ENCODE measurements around the gene WDR31. TPM values are rescaled to one million over a fixed set of nuclear protein-coding genes. Genes with fewer than 3 reads are reported as not detected.

WDR31 gene
- total and polyA plus RNA-seq, 4 donors: 1.8 to 7.0 (median 4.0) TPM

DNA sequence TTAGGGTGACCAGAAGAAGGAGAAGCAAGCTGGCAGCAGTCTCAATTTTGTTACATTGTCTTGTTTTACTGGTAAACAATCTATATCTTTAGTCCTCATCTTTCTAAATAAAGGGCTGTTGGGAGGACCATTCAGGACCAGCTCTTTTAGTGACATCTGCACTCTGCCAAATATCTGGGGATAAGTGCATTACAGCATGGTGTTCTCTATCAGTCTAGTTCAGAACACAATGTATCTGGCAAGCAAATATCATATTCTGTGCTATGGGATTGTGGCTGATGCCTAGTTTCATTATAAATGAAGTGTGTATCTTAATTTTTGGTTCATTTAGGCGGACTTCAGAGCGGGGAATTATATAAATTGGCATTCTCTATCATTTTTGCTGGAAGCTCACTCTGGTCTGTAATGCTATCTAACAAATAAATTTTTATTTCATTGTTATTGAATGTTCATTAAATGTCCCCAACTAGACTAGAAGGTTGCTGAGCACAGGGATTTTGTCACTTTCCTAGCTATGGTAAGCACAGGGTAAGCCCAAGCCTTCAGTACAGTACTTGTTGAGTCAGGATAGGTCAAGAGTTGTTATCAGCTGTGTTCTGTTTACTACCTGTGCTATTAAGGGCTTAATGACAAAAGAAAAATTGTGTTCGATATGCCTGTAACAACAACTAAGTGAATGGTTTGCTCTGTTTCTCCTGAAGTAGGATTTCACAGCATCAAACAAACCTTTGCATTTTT is 11.9 kb downstream of the WDR31 start:
- DNase-seq (no peak), ATAC-seq (ENCODE audit: insufficient read depth, low FRiP score) (no peak)
- Histone ChIP-seq H3K36me3 (ENCODE audit: control insufficient read depth in 4 of 4, insufficient read depth in 4 of 4, low read length in 4 of 4) (peaks cover 0 to 11% (median 0%) of the 10 kb centered on the region in 4 donors), H3K9me3 (ENCODE audit: control insufficient read depth in 4 of 4, insufficient read depth in 3 of 4, low read length in 3 of 4) (no peaks in the 10 kb centered on the region), H3K27me3 (ENCODE audit: control insufficient read depth in 3 of 3, insufficient read depth in 3 of 3, low read length in 2 of 3) (no peaks in the 10 kb centered on the region), H3K4me3 (no peak overlapping the region), H3K4me1 (ENCODE audit: control insufficient read depth in 5 of 5, insufficient read depth in 5 of 5, low read length in 5 of 5) (peaks cover 0 to 7% (median 0%) of the 10 kb centered on the region in 5 donors), H3K9ac (ENCODE audit: insufficient read depth in 1 of 2, low read length in 2 of 2) (no peak overlapping the region), H3K27ac (ENCODE audit: low read depth in 1 of 2, low read length in 1 of 2) (no peak overlapping the region)
- WGBS, 2 donors: 94 to 97% methylated on average over 3 of the region's 3 CpGs
- TF ChIP-seq, protein P1, sequence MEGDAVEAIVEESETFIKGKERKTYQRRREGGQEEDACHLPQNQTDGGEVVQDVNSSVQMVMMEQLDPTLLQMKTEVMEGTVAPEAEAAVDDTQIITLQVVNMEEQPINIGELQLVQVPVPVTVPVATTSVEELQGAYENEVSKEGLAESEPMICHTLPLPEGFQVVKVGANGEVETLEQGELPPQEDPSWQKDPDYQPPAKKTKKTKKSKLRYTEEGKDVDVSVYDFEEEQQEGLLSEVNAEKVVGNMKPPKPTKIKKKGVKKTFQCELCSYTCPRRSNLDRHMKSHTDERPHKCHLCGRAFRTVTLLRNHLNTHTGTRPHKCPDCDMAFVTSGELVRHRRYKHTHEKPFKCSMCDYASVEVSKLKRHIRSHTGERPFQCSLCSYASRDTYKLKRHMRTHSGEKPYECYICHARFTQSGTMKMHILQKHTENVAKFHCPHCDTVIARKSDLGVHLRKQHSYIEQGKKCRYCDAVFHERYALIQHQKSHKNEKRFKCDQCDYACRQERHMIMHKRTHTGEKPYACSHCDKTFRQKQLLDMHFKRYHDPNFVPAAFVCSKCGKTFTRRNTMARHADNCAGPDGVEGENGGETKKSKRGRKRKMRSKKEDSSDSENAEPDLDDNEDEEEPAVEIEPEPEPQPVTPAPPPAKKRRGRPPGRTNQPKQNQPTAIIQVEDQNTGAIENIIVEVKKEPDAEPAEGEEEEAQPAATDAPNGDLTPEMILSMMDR (IDR thresholded peaks at IDR 0.05; ENCODE audit: control extremely low read depth, extremely low read depth): no peak

DNA sequence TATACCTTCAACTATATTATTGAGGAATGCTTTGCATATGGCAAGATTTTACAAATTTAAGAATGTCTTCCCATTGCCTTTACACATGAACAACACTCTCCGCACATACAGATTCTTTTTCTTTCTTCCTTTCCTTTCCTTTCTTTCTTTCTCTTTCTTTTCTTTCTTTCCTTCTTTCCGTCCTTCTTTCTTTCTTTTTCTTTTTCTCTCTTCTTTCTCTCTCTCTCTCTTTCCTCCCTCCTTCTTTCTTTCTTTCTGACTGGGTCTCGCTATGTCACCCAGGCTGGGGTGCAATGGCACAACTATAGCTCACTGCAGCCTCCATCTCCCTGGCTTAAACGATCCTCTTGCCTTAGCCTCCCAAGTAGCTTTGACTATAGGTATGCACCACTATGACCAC is 13.8 kb downstream of the WDR31 start:
- H3K9me3 ChIP-seq (ENCODE audit: control insufficient read depth in 4 of 4, insufficient read depth in 3 of 4, low read length in 3 of 4): no peaks in the 10 kb centered on the region
- DNase-seq (no peak), ATAC-seq (ENCODE audit: insufficient read depth, low FRiP score) (no peak)
- H3K4me1 ChIP-seq (ENCODE audit: control insufficient read depth in 5 of 5, insufficient read depth in 5 of 5, low read length in 5 of 5): peaks cover 0 to 7% (median 0%) of the 10 kb centered on the region in 5 donors
- H3K27ac ChIP-seq (ENCODE audit: low read depth in 1 of 2, low read length in 1 of 2): no peak overlapping the region
- H3K4me3 ChIP-seq: no peak overlapping the region
- 96 to 99% methylated on average over 4 of the region's 4 CpGs for WGBS, 2 donors
- no peaks in the 10 kb centered on the region for H3K27me3 ChIP-seq (ENCODE audit: control insufficient read depth in 3 of 3, insufficient read depth in 3 of 3, low read length in 2 of 3)
- no peak overlapping the region for H3K9ac ChIP-seq (ENCODE audit: insufficient read depth in 1 of 2, low read length in 2 of 2)
- peaks cover 0 to 9% (median under 1%) of the 10 kb centered on the region in 4 donors for H3K36me3 ChIP-seq (ENCODE audit: control insufficient read depth in 4 of 4, insufficient read depth in 4 of 4, low read length in 4 of 4)
- TF ChIP-seq, protein P1 (IDR thresholded peaks at IDR 0.05; ENCODE audit: control extremely low read depth, extremely low read depth): no peak

DNA sequence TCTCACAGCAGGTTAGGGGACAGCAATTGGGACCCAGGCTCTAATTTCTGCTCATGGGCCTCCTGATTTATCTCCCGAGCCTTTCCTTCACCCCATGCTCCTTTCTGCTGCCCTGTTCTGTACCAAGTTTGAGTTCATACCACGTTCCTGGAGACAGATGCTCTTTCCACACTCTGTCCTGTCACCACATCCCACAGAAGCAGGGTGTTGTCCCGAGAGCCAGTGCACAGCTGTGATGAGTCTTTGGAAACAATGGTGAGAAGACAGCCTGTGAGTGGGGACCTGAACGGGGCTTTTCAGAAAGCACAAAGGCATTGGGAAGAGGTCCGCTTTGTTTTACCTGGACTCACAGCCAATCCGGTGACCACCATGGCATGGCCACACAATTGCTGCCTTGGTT is 17.4 kb downstream of the WDR31 start:
- ATAC-seq (ENCODE audit: insufficient read depth, low FRiP score): no peak
- H3K9me3 ChIP-seq (ENCODE audit: control insufficient read depth in 4 of 4, insufficient read depth in 3 of 4, low read length in 3 of 4): no peaks in the 10 kb centered on the region
- no peak overlapping the region for H3K27ac ChIP-seq (ENCODE audit: low read depth in 1 of 2, low read length in 1 of 2)
- DNase-seq: no peak
- peaks cover 0 to 20% (median 3%) of the 10 kb centered on the region in 4 donors for H3K36me3 ChIP-seq (ENCODE audit: control insufficient read depth in 4 of 4, insufficient read depth in 4 of 4, low read length in 4 of 4)
- 84 to 91% methylated on average over 6 of the region's 6 CpGs for WGBS, 2 donors
- H3K9ac ChIP-seq (ENCODE audit: insufficient read depth in 1 of 2, low read length in 2 of 2): no peak overlapping the region
- H3K27me3 ChIP-seq (ENCODE audit: control insufficient read depth in 3 of 3, insufficient read depth in 3 of 3, low read length in 2 of 3): no peaks in the 10 kb centered on the region
- no peak overlapping the region for H3K4me3 ChIP-seq
- TF ChIP-seq, protein P1 (IDR thresholded peaks at IDR 0.05; ENCODE audit: control extremely low read depth, extremely low read depth): no peak
- H3K4me1 ChIP-seq (ENCODE audit: control insufficient read depth in 5 of 5, insufficient read depth in 5 of 5, low read length in 5 of 5): peaks cover 0 to 7% (median 0%) of the 10 kb centered on the region in 5 donors
